Kasumi-1 (cell line): ENCODE results near the gene DUSP9.

ENCODE experiments used
- DNase-seq, 2 experiments: peaks; one replicate each; lab custom pipeline; 2025; lab: John Stamatoyannopoulos, UW

Gene DUSP9

GRCh38 chrX:153649178-153649914 is 2.3 kb downstream of the DUSP9 start:
- DNase-seq: peak; percentile 34 to 54

GRCh38 chrX:153649915-153650782 is 3.1 kb downstream of the DUSP9 start:
- no peak for DNase-seq

GRCh38 chrX:153650959-153651358 is 4.0 kb downstream of the DUSP9 start:
- DNase-seq: no peak

GRCh38 chrX:153651540-153652079 is 4.6 kb downstream of the DUSP9 start:
- DNase-seq: peak in 1 of 2 experiments; percentile 24

- no peak for DNase-seq
Measured at GRCh38 chrX:153653556-153653955, 6.6 kb downstream of the DUSP9 start.

- DNase-seq: no peak
Measured at GRCh38 chrX:153657161-153657560, 10.2 kb downstream of the DUSP9 start.

GRCh38 chrX:153659268-153659667 is 12.3 kb downstream of the DUSP9 start:
- DNase-seq: no peak

- DNase-seq: no peak
Measured at GRCh38 chrX:153662266-153662665, 15.3 kb downstream of the DUSP9 start.

GRCh38 chrX:153665726-153666306 is 18.8 kb downstream of the DUSP9 start:
- DNase-seq: no peak

- DNase-seq: no peak
Measured at GRCh38 chrX:153667281-153667955, 20.4 kb downstream of the DUSP9 start.

- DNase-seq: peak; percentile 59 to 68
Measured at GRCh38 chrX:153667956-153668396, 21.0 kb downstream of the DUSP9 start.

GRCh38 chrX:153668423-153669173 is 21.6 kb downstream of the DUSP9 start:
- no peak for DNase-seq

- peak in 1 of 2 experiments; percentile 11 for DNase-seq
Measured at GRCh38 chrX:153669174-153669890, 22.3 kb downstream of the DUSP9 start.

GRCh38 chrX:153669901-153670731 is 23.1 kb downstream of the DUSP9 start:
- no peak for DNase-seq

- DNase-seq: no peak
Measured at GRCh38 chrX:153670748-153671588, 24.0 kb downstream of the DUSP9 start.

GRCh38 chrX:153671589-153672530 is 24.9 kb downstream of the DUSP9 start:
- DNase-seq: no peak
